Head of caudate nucleus (tissue), 42 donors: Measurements from ENCODE around the gene EMX1.

ENCODE experiments used
- DNase-seq, 42 donors: peaks; one replicate each; pipeline versions ENCODE4 v3.0.0 to v3.0.0-alpha.2; 2020 to 2021; ENCODE audit warnings: mixed read lengths in 7 of 42
- intact Hi-C: fragments of 100-400 bp; cut with DNase I; formaldehyde crosslinking; loops from one replicate; pipeline ENCODE4 v1.15.0; 2022

EMX1 gene

DNA sequence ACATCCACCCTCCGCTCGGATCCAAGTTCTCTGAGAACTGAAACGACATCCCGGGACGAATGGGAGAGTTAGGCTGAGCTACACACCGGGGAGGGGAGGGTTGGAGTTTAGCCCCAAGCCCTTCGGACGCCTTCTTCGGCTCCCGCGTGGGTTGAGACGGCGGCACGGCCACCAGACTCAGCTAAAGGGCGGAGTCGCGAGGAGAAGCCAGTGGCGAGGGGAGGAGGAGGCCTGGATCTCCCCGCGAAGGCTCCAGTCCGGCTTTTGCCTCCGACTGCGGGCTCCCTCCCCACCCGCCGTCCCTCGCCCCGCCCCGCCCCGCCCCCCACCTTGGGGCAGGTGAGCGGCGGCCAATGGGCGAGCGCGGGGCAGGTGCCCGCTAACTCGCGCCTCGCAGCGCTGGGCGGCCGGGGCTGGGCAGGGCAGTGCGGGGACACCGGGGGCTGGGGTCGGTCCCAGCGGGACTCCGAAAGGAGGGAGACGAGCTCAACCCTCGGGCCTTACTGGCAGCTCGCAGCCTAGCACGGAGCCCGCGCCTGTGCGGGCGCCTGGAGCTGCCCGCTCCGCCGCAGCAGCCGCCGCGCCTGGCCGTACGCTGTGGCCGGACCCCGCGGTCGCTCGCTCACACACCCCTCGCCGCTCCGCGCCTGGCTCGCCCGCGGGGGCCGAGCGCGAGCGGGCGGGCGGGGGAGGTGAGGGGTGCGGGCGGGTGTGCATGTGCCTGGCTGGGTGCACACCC is at the start of gene EMX1:
EMX1 (plus strand) TSS at position 382 of the 739 bp plus-strand sequence; CDS start at position 716, 334 bp downstream.
- intact Hi-C loops: no loop called here
- peak in 2 of 42 donors; percentile 4 to 32 for DNase-seq

GRCh38 chr2:72871060-72871459 is 46.3 kb upstream of the EMX1 start:
- DNase-seq: no peak
- intact Hi-C loops: no loop called here

GRCh38 chr2:72871880-72872279 is 45.4 kb upstream of the EMX1 start:
- intact Hi-C loops: no loop called here

DNA sequence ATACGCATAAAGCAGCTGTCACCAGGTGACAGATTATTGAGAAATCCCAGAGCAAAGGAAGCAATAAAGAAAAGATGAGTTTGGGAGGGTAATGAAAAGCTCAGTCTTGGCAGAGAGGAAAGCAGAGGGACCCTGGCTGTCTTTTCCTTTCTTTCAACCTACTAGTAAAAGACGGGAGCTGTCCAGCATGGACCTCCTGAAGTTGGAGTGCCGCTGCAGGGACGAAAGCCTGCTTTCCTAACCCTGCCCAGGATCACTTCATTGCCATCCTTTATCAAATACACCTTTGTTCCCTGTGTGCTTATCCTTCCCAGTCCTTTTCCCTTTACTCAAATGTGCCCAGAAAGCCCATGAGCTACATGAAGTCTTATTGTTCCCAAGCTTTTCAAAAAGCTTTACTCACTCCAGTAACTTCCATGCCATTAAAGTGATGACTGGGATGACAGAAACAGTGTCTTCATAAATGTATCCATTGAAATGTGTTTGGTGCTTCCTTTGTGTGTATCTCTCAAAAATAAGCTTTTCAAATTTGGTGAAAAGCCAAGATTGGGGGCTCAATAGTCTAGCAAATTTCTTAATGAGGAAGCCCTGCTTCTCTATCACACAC is 33.9 kb upstream of the EMX1 start:
- intact Hi-C loops: no loop called here

More at GRCh38 chr2:72871880-72872279, 45.4 kb upstream of the EMX1 start:
- DNase-seq: no peak

GRCh38 chr2:72886505-72887031 is 30.8 kb upstream of the EMX1 start:
- DNase-seq: no peak
- intact Hi-C loops: no loop called here

More for the DNA sequence above, 33.9 kb upstream of the EMX1 start:
- DNase-seq: peak in 1 of 42 donors; percentile 61

GRCh38 chr2:72887032-72887739 is 30.1 kb upstream of the EMX1 start, which contains the start of gene SPR:
SPR (plus strand) TSS chr2:72887408; CDS start chr2:72887433, 25 bp downstream.
- intact Hi-C loops: no loop called here
- DNase-seq: peak; percentile 35 to 93 (median 80)

DNA sequence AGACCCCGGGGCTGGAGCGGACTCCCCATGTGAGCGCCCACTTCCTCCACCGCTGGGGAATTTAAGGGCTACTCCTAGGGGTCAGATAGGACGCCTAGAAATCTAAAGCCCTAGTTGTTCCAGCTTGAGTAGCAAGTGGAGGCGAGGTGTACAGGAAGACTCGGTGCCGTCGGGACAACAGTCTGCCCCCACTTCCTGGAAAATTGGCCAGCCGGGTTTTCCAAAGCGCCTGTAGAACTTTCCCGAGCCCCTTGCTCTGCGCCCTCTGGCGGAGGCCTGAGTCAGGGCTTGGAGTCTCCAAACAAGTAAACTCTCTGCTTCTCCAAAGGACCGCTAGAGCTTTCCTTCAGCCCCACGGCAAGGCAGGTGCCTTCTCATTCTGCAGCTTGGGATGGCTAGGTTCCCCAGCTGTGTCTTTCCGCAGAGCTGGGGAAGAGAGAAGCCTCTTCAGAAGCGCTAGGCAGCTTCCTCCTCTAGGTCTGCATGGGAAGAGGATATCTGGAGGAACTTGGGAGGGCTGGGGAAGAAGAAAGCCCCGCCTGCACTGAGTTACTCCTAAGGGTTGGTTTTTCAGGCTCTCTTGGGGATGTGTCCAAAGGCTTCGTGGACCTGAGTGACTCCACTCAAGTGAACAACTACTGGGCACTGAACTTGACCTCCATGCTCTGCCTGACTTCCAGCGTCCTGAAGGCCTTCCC is 29.4 kb upstream of the EMX1 start:
- intact Hi-C loops: no loop called here
- DNase-seq: peak; percentile 69 to 95 (median 89)

- DNase-seq: no peak
- intact Hi-C loops: no loop called here
These were observed 28.7 kb upstream of the EMX1 start for GRCh38 chr2:72888438-72889202.

- intact Hi-C loops: loop anchor here (5.0 to 10.0 kb wide), 3 partner anchors 87 to 287 kb away; no protein-coding TSS in a partner anchor
- DNase-seq: no peak
These were observed 27.3 kb upstream of the EMX1 start for GRCh38 chr2:72889991-72890390.

GRCh38 chr2:72891091-72891818 is 26.1 kb upstream of the EMX1 start:
- intact Hi-C loops: loop anchor here (5.0 to 10.0 kb wide), 3 partner anchors 86 to 286 kb away; no protein-coding TSS in a partner anchor
- no peak for DNase-seq

GRCh38 chr2:72892506-72893173 is 24.7 kb upstream of the EMX1 start:
- DNase-seq: peak; percentile 51 to 88 (median 76)
- intact Hi-C loops: loop anchor here (5.0 to 10.0 kb wide), 3 partner anchors 85 to 285 kb away; no protein-coding TSS in a partner anchor

GRCh38 chr2:72893594-72894319 is 23.6 kb upstream of the EMX1 start:
- DNase-seq: peak in 28 of 42 donors; percentile 25 to 68 (median 44)
- intact Hi-C loops: loop anchor here (5.0 to 10.0 kb wide), 3 partner anchors 84 to 284 kb away; no protein-coding TSS in a partner anchor

- intact Hi-C loops: loop anchor here (5.0 to 10.0 kb wide), 3 partner anchors 83 to 283 kb away; no protein-coding TSS in a partner anchor
These were observed 22.8 kb upstream of the EMX1 start for GRCh38 chr2:72894514-72894913.

GRCh38 chr2:72895154-72895553 is 22.2 kb upstream of the EMX1 start:
- DNase-seq: no peak
- intact Hi-C loops: loop anchor here (5.0 to 10.0 kb wide), 2 partner anchors 190 to 267 kb away; no protein-coding TSS in a partner anchor

More at GRCh38 chr2:72894514-72894913, 22.8 kb upstream of the EMX1 start:
- no peak for DNase-seq

DNA sequence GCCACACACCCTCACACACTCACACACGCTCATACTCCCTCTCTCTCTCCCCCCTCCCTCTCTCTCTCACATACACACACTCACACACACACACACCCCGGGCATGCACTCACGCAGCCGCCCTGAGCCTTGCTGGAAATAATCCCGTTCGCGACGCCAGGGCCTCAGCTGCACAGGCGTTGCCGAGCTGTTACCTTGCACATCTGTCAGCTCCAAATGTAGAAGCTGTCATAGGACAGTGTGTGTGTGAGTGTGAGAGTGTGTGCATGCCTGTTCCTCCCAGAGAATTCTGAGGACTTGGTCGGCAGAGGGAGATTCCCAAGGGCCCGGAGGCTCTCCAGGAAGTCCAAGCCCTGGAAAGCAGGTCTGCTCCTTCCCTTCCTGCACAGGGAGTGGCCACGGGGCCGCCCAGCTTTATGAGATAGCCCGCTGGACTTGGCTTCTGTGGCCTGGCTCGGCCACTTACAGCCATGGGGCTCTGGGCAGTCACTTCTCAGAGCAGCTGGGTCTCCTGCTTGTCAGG is 21.5 kb upstream of the EMX1 start:
- DNase-seq: peak in 8 of 42 donors; percentile 27 to 70 (median 45)

More for the DNA sequence above, 21.5 kb upstream of the EMX1 start:
- intact Hi-C loops: loop anchor here (5.0 to 10.0 kb wide), 2 partner anchors 189 to 266 kb away; no protein-coding TSS in a partner anchor
